Stimulated activated CD8-positive, alpha-beta memory T cell treated with anti-CD3 and anti-CD28 coated beads, Interleukin-15, amount 100 ng/mL, for 24 hours (primary cell): Measurements from ENCODE around the gene DNAJB1.

Experiments
- DNase-seq: peaks from one replicate; pipeline ENCODE4 v3.0.0-alpha.2; 2020; ENCODE audit warnings: low read depth

Gene DNAJB1

GRCh38 chr19:14473073-14473977 is 44.9 kb downstream of the DNAJB1 start:
- no peak for DNase-seq

GRCh38 chr19:14472202-14472938 is 45.8 kb downstream of the DNAJB1 start:
- peak; percentile 93 for DNase-seq

GRCh38 chr19:14471436-14472187 is 46.6 kb downstream of the DNAJB1 start:
- no peak for DNase-seq

- DNase-seq, result no peak
Observed at GRCh38 chr19:14470031-14470876, 47.9 kb downstream of the DNAJB1 start.

- no peak for DNase-seq
Observed at GRCh38 chr19:14467816-14468215, 50.4 kb downstream of the DNAJB1 start.

- DNase-seq, result no peak
Observed at GRCh38 chr19:14467391-14467790, 50.8 kb downstream of the DNAJB1 start.
